Sigmoid colon (tissue), 7 donors: ENCODE data around the gene WNT10A. TPM values are rescaled to one million over a fixed set of nuclear protein-coding genes. Genes with fewer than 3 reads are reported as not detected.

Experiments
- DNase-seq: peaks from one replicate; pipeline ENCODE4 v3.0.0-alpha.2; 2019
- H3K27ac ChIP-seq, 4 donors: fragments of 200-600 bp; sonication (generic); one replicate each; pipeline ENCODE4 v1.5.1; 2016 to 2019; ENCODE audit warnings: mild to moderate bottlenecking in 1 of 4
- H3K27me3 ChIP-seq, 3 donors: fragments of 200-600 bp; sonication (generic); one replicate each; pipeline ENCODE4 v1.5.1; 2019; ENCODE audit warnings: mild to moderate bottlenecking in 1 of 3
- H3K36me3 ChIP-seq, 4 donors: fragments of 200-600 bp; sonication (generic); one replicate each; pipeline ENCODE4 v1.5.1; 2016 to 2019
- H3K4me1 ChIP-seq, 4 donors: fragments of 200-600 bp; sonication (generic); one replicate each; pipeline ENCODE4 v1.5.1; 2017 to 2019
- H3K4me3 ChIP-seq, 4 donors: fragments of 200-600 bp; sonication (generic); one replicate each; pipeline ENCODE4 v1.5.1; 2017 to 2019; ENCODE audit warnings: mild to moderate bottlenecking in 2 of 4, moderate library complexity in 1 of 4
- H3K9me3 ChIP-seq, 4 donors: fragments of 200-600 bp in 3 of 4; sonication (generic) in 3 of 4; one replicate each; pipeline versions ENCODE4 v1.5.1 to v1.6.1; 2013 to 2019
- EP300 ChIP-seq, 4 donors: sonication (generic); formaldehyde crosslinking; IDR thresholded peaks; one replicate each; pipeline ENCODE4 v1.6.1; 2017; ENCODE audit warnings: antibody characterized with exemption in 4 of 4
- POLR2A ChIP-seq, 2 donors: fragments of 450-650 bp; IDR thresholded peaks; one replicate each; pipeline ENCODE4 v1.6.1; 2016; ENCODE audit warnings: antibody characterized with exemption in 2 of 2, mild to moderate bottlenecking in 2 of 2, moderate library complexity in 2 of 2
- POLR2AphosphoS5 ChIP-seq, 4 donors: sonication (generic); formaldehyde crosslinking; IDR thresholded peaks; one replicate each; pipeline ENCODE4 v1.6.1; 2017; ENCODE audit warnings: antibody characterized with exemption in 4 of 4
- WGBS, 2 donors: extraction: QIAGEN DNeasy Blood & Tissue Kit; methylation state at CpG; one replicate each; pipeline ENCODE4 v1.1.7; 2013; 5-methylcytosine and 5-hydroxymethylcytosine counted together
- intact Hi-C: fragments of 100-400 bp; cut with DNase I; formaldehyde crosslinking; loops from one replicate; pipeline ENCODE4 v1.15.1; 2023
- polyA plus RNA-seq, 3 donors: library from polyadenylated mRNA; stranded (reverse); fragments of 200-250 nt; gene quantifications; one replicate each; pipeline ENCODE4 v1.2.3, GENCODE V29; 2013
- total RNA-seq, 4 donors: library from RNA; depleted of rRNA; stranded (reverse); fragments of >200 nt; gene quantifications; one replicate each; pipeline ENCODE4 v1.1.0, GENCODE V29; 2016
- TF ChIP-seq, protein P1 (sequence below), 4 experiments: fragments of 450-650 bp in 3 of 4; fragments of 200-600 bp in 1 of 4; IDR thresholded peaks; one replicate each; pipeline ENCODE4 v1.5.1; 2016 to 2019; ENCODE audit warnings: antibody characterized with exemption in 4 of 4, mild to moderate bottlenecking in 3 of 4, moderate library complexity in 2 of 4
- donor health status: healthy with polysubstance abuse.
- donor health status: Bipolar disorder and iron deficiency.
- donor health status: healthy.

The WNT10A gene
- total and polyA plus RNA-seq, 7 donors = 0.38 TPM; not detected in 6

DNA sequence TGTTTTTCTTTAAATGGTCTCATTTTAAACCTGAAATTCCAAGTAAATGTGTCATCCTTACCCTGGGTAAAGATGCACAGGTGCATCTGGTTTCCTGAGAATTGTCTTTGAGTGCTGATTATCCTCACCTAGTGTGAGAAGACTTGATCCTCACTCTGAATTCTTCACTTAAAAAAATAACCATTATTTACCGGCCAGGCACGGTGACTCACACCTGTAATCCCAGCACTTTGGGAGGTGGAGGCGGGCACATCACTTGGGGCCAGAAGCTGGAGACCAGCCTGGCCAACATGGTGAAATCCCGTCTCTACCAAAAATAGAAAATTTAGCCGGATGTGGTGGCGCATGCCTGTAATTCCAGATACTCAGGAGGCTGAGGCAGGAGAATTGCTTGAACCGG, 30.9 kb upstream of the WNT10A start:
- no peak overlapping the region for H3K4me3 ChIP-seq
- H3K9me3 ChIP-seq = no peaks in the 10 kb centered on the region
- H3K4me1 ChIP-seq = peaks cover 0 to 11% (median 4%) of the 10 kb centered on the region in 4 donors
- no peak for DNase-seq
- intact Hi-C loops = loop anchor here (5.0 kb wide), 1 partner anchor 122 kb away; no protein-coding TSS in a partner anchor
- no peak overlapping the region for H3K27ac ChIP-seq
- H3K27me3 ChIP-seq = peaks cover 8 to 68% (median 39%) of the 10 kb centered on the region in 3 donors
- TF ChIP-seq POLR2AphosphoS5 (IDR thresholded peaks at IDR 0.05) (no peak), POLR2A (IDR thresholded peaks at IDR 0.05) (no peak), EP300 (IDR thresholded peaks at IDR 0.05) (no peak)
- TF ChIP-seq, protein P1, sequence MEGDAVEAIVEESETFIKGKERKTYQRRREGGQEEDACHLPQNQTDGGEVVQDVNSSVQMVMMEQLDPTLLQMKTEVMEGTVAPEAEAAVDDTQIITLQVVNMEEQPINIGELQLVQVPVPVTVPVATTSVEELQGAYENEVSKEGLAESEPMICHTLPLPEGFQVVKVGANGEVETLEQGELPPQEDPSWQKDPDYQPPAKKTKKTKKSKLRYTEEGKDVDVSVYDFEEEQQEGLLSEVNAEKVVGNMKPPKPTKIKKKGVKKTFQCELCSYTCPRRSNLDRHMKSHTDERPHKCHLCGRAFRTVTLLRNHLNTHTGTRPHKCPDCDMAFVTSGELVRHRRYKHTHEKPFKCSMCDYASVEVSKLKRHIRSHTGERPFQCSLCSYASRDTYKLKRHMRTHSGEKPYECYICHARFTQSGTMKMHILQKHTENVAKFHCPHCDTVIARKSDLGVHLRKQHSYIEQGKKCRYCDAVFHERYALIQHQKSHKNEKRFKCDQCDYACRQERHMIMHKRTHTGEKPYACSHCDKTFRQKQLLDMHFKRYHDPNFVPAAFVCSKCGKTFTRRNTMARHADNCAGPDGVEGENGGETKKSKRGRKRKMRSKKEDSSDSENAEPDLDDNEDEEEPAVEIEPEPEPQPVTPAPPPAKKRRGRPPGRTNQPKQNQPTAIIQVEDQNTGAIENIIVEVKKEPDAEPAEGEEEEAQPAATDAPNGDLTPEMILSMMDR (IDR thresholded peaks at IDR 0.05) = no peak
- 70 to 86% methylated on average over 7 of the region's 7 CpGs for WGBS, 2 donors
- H3K36me3 ChIP-seq = no peaks in the 10 kb centered on the region

DNA sequence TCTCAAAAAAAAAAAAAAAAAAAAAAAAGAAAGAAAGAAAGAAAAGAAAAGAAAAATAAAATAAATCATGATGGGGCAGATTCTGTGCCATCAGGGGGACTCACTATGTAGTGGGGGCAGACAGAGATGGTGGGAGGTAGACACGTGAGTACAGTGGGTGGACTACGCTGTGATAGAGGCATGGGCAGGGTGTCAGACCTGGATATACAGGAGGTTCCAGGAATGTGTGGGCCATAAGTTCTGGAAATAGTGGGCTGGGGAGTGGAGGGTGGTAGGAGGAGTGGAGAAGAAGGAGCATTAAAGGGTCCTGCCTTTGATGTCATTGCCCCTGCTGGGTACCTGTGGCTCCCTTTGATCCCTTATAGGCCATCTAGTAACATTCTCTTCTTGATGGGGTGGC, 29.9 kb upstream of the WNT10A start:
- Histone ChIP-seq H3K27ac (no peak overlapping the region), H3K36me3 (no peaks in the 10 kb centered on the region), H3K27me3 (peaks cover 8 to 78% (median 47%) of the 10 kb centered on the region in 3 donors), H3K9me3 (no peaks in the 10 kb centered on the region), H3K4me1 (peaks cover 0 to 11% (median 4%) of the 10 kb centered on the region in 4 donors), H3K4me3 (no peak overlapping the region)
- no peak for TF ChIP-seq POLR2AphosphoS5 (IDR thresholded peaks at IDR 0.05)
- DNase-seq = no peak
- intact Hi-C loops = no loop called here
- WGBS, 2 donors = 83 to 85% methylated on average over 2 of the region's 2 CpGs

DNA sequence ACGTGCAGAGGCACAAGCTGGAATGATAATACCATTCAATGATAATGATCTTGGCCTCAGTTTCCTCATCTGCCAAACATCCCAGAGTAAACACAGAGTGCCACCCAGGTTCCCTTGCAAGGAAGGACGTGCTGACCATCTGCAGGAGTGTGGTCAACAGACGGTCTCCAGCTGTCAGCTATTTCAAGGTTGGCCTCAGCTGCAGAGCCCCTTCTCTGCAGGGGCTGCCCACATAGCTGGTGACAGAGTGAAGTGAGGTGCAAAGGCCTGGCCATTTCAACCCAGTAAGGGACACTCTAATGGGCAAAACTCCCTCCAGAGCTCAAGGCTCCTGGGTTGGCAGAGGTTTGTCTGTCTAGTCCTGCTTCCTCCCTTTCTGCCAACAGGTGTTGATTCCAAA, 29.4 kb upstream of the WNT10A start:
- DNase-seq = no peak
- Histone ChIP-seq H3K27ac (no peak overlapping the region), H3K36me3 (no peaks in the 10 kb centered on the region), H3K27me3 (peaks cover 8 to 83% (median 49%) of the 10 kb centered on the region in 3 donors), H3K4me1 (peaks cover 0 to 11% (median 4%) of the 10 kb centered on the region in 4 donors), H3K4me3 (no peak overlapping the region), H3K9me3 (no peaks in the 10 kb centered on the region)
- 45 to 51% methylated on average over 3 of the region's 3 CpGs for WGBS, 2 donors
- intact Hi-C loops = no loop called here
- TF ChIP-seq, protein P1 (IDR thresholded peaks at IDR 0.05) = no peak
- TF ChIP-seq POLR2A (IDR thresholded peaks at IDR 0.05) (no peak), EP300 (IDR thresholded peaks at IDR 0.05) (no peak), POLR2AphosphoS5 (IDR thresholded peaks at IDR 0.05) (no peak)

DNA sequence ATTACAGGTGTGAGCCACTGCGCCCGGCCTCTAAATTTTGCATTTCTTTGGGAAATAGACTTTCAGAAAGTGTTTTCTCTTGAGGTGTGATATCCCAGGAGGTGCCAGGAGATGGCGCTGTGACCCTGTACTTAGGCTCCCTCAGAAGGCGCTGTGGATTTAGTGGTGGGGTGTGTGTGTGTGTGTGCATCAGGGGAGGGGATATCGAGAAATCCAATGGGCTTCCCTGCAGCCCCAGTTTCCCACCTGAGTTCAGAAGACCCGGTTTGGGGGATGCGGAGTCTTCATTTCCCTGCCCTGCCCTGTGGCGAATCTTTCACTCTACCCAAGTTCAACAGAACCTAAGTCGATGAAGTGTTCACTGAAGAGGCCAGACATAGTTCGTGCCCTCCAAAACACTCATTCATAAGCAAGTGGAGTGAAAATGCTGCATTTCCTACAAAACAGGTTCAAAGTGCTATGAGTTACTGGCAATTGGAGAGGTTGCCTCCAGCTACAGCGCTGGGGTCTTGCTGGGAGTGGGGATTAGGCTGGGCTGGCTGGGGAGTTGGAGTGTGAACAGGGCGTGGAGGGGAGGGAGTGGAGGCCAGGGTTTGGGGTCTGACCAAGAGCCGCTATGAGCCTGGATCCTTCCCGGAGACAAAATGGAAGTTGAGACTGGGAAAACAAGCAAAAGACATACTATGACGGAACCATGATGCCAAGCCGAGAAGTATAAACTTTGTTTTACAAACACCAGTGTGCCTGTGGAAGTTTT, 27.6 kb upstream of the WNT10A start:
- no peaks in the 10 kb centered on the region for H3K36me3 ChIP-seq
- intact Hi-C loops = loop anchor here (1.0 kb wide), 1 partner anchor 45 kb away; no protein-coding TSS in a partner anchor
- no peak for DNase-seq
- H3K27me3 ChIP-seq = peaks cover 8 to 98% (median 61%) of the 10 kb centered on the region in 3 donors
- no peak for TF ChIP-seq EP300 (IDR thresholded peaks at IDR 0.05)
- TF ChIP-seq, protein P1 (IDR thresholded peaks at IDR 0.05) = peak; percentile 24 to 66 (median 61)
- no peaks in the 10 kb centered on the region for H3K9me3 ChIP-seq
- H3K4me3 ChIP-seq = no peak overlapping the region
- 18% methylated on average over 16 of the region's 16 CpGs for WGBS, 2 donors
- no peak overlapping the region for H3K27ac ChIP-seq
- peaks cover 0 to 11% (median 3%) of the 10 kb centered on the region in 4 donors for H3K4me1 ChIP-seq

DNA sequence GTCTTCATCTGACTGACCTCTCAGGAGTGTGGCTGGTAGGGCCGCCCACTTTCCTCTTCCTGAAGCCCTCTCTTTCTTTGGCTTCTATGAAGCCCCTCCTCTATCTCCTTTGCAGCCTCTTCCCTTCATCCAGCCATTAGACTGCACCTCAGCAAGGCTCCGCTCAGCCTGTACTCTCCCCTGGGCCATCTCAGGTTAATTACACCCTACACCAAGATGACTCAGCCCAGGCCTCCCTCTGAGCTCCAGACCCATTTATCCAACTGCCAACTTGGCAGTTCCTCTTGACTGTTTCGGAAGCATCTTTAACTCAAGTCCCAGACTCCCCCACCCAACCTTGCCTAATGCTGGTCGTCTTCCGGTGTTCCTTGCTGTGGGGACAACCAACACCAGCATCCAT, 26.9 kb upstream of the WNT10A start:
- TF ChIP-seq POLR2A (IDR thresholded peaks at IDR 0.05) = no peak
- Histone ChIP-seq H3K9me3 (no peaks in the 10 kb centered on the region), H3K4me3 (no peak overlapping the region), H3K36me3 (no peaks in the 10 kb centered on the region), H3K27ac (no peak overlapping the region), H3K4me1 (peaks cover 0 to 11% (median 4%) of the 10 kb centered on the region in 4 donors), H3K27me3 (peaks cover 15 to 98% (median 66%) of the 10 kb centered on the region in 3 donors)
- 32 to 39% methylated on average over 5 of the region's 5 CpGs for WGBS, 2 donors
- peak; percentile 50 for DNase-seq
- intact Hi-C loops = loop anchor here (1.0 kb wide), 1 partner anchor 45 kb away; no protein-coding TSS in a partner anchor
